ENCODE measurements around the gene RPL27.

- TF ChIP-seq CTCF (IDR thresholded peaks at IDR 0.05; ENCODE audit: low read depth, low read length, missing input control) (no peak), RAD21 (IDR thresholded peaks at IDR 0.05) (no peak), GABPA (IDR thresholded peaks at IDR 0.05 in 1 of 2, conservative IDR thresholded peaks at IDR 0.05 in 1 of 2) (no peak), FOXA1 (IDR thresholded peaks at IDR 0.05) (no peak), RXRA (IDR thresholded peaks at IDR 0.05) (no peak), REST (IDR thresholded peaks at IDR 0.05) (no peak), ZBTB33 (IDR thresholded peaks at IDR 0.05) (no peak), TAF1 (conservative IDR thresholded peaks at IDR 0.05) (no peak), ATF3 (IDR thresholded peaks at IDR 0.05) (no peak), YY1 (IDR thresholded peaks at IDR 0.05) (no peak)
Observed at GRCh38 chr17:43014649-43015542, 16.7 kb downstream of the RPL27 start.
